Measurements from ENCODE around the gene DNLZ.

GRCh38 chr9:136317695-136318094, 45.8 kb downstream of the DNLZ start:
- TF ChIP-seq YY1 (IDR thresholded peaks at IDR 0.05; ENCODE audit: insufficient read depth, insufficient read length) (no peak), SUZ12 (IDR thresholded peaks at IDR 0.05; ENCODE audit: extremely low read depth, insufficient read depth, insufficient read length) (no peak)
